Natural killer cell (primary cell): ENCODE data around the gene PDLIM7. TPM values are rescaled to one million over a fixed set of nuclear protein-coding genes. Genes with fewer than 3 reads are reported as not detected.

Experiments used
- ATAC-seq, 3 donors: fragments of 150-1000 bp in 2 of 3; fragments of 200-7000 bp in 1 of 3; cut with Tn5 transposase; 1 replicate in 1 of 3; 2 replicates in 2 of 3; pipeline ENCODE4 v1.10.0; 2021; ENCODE audit warnings: mild to moderate bottlenecking in 2 of 3, moderate library complexity in 2 of 3
- DNase-seq, 2 donors: peaks; one replicate each; pipeline versions ENCODE4 v3.0.0 to v3.0.0-alpha.2; 2013 to 2021; ENCODE audit warnings: mixed read lengths in 1 of 2
- H3K27ac ChIP-seq: one replicate; pipeline ENCODE4 v1.5.1; 2013; ENCODE audit warnings: mild to moderate bottlenecking, low read length
- H3K27me3 ChIP-seq: one replicate; pipeline ENCODE4 v1.6.1; 2013; ENCODE audit warnings: low read length; ENCODE audit not compliant: control insufficient read depth, insufficient read depth
- H3K36me3 ChIP-seq: one replicate; pipeline ENCODE4 v1.6.1; 2013; ENCODE audit warnings: low read length; ENCODE audit not compliant: control insufficient read depth, insufficient read depth
- H3K4me1 ChIP-seq: one replicate; pipeline ENCODE4 v1.6.1; 2013; ENCODE audit warnings: low read length; ENCODE audit not compliant: control insufficient read depth, insufficient read depth
- H3K4me3 ChIP-seq: one replicate; pipeline ENCODE4 v1.5.1; 2013; ENCODE audit warnings: low read length
- H3K9me3 ChIP-seq: one replicate; pipeline ENCODE4 v1.6.1; 2013; ENCODE audit warnings: low read length; ENCODE audit not compliant: control insufficient read depth, insufficient read depth
- H3K27ac Mint-ChIP-seq, 2 donors: one replicate each; pipeline ENCODE4 v1.8.0; 2022; ENCODE audit warnings: mild to moderate bottlenecking in 2 of 2, mixed read lengths in 2 of 2, moderate library complexity in 1 of 2
- H3K27me3 Mint-ChIP-seq, 2 donors: one replicate each; pipeline ENCODE4 v1.8.0; 2022; ENCODE audit warnings: low read depth in 2 of 2, mixed read lengths in 2 of 2
- H3K36me3 Mint-ChIP-seq: one replicate; pipeline ENCODE4 v1.8.0; 2022; ENCODE audit warnings: mixed read lengths
- H3K4me1 Mint-ChIP-seq, 2 donors: one replicate each; pipeline ENCODE4 v1.8.0; 2022; ENCODE audit warnings: mixed read lengths in 2 of 2
- H3K4me3 Mint-ChIP-seq: one replicate; pipeline ENCODE4 v1.8.0; 2022; ENCODE audit warnings: mild to moderate bottlenecking, moderate library complexity, mixed read lengths
- H3K9me3 Mint-ChIP-seq, 2 donors: one replicate each; pipeline ENCODE4 v1.8.0; 2022; ENCODE audit warnings: mixed read lengths in 2 of 2
- WGBS: methylation state at CpG from one replicate; pipeline ENCODE4 v1.1.7; 2013; ENCODE audit warnings: missing lambda C conversion rate; ENCODE audit not compliant: insufficient coverage; 5-methylcytosine and 5-hydroxymethylcytosine counted together
- intact Hi-C: fragments of 100-400 bp; cut with micrococcal nuclease; formaldehyde crosslinking; loops from one replicate; pipeline ENCODE4 v1.14.2; 2022
- total RNA-seq, 4 donors: library from RNA; stranded (reverse); fragments of 120-200 nt in 1 of 4; gene quantifications; one replicate each; pipeline versions ENCODE4 v1.2.3 to v1.2.4, GENCODE V29; 2013 to 2022
- TF ChIP-seq, protein P1 (sequence below): fragments of 200-600 bp; IDR thresholded peaks from one replicate; pipeline ENCODE4 v1.8.0; 2022; ENCODE audit warnings: antibody characterized with exemption

PDLIM7 gene
- total RNA-seq, 3 donors from 2014 or later (not counting 1 experiment from before 2014, with no cell fraction given) = 9.7 to 58.7 (median 14.7) TPM

- WGBS = 20% methylated on average over 20 of the region's 20 CpGs
- intact Hi-C loops = no loop called here
- H3K4me1 ChIP-seq = peaks cover 42% of the 10 kb centered on the region
- DNase-seq = no peak
- H3K9me3 Mint-ChIP-seq = no peaks in the 10 kb centered on the region
- H3K36me3 ChIP-seq = peaks cover 32% of the 10 kb centered on the region
- peaks cover 0 to 6% of the 10 kb centered on the region in 2 donors for H3K27me3 Mint-ChIP-seq
- H3K4me1 Mint-ChIP-seq = peaks cover 6 to 27% of the 10 kb centered on the region in 2 donors
- H3K36me3 Mint-ChIP-seq = no peaks in the 10 kb centered on the region
- H3K27ac ChIP-seq = peak within 1 kb of the TSS; percentile 81
- H3K27me3 ChIP-seq = no peaks in the 10 kb centered on the region
- H3K9me3 ChIP-seq = no peaks in the 10 kb centered on the region
- H3K4me3 ChIP-seq = peak within 1 kb of the TSS; percentile 37
- ATAC-seq = peak in 2 of 3 donors; percentile 36 to 52
- TF ChIP-seq, protein P1, sequence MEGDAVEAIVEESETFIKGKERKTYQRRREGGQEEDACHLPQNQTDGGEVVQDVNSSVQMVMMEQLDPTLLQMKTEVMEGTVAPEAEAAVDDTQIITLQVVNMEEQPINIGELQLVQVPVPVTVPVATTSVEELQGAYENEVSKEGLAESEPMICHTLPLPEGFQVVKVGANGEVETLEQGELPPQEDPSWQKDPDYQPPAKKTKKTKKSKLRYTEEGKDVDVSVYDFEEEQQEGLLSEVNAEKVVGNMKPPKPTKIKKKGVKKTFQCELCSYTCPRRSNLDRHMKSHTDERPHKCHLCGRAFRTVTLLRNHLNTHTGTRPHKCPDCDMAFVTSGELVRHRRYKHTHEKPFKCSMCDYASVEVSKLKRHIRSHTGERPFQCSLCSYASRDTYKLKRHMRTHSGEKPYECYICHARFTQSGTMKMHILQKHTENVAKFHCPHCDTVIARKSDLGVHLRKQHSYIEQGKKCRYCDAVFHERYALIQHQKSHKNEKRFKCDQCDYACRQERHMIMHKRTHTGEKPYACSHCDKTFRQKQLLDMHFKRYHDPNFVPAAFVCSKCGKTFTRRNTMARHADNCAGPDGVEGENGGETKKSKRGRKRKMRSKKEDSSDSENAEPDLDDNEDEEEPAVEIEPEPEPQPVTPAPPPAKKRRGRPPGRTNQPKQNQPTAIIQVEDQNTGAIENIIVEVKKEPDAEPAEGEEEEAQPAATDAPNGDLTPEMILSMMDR = no peak
- H3K27ac Mint-ChIP-seq = peak within 1 kb of the TSS in 1 of 2 donors; percentile 82
- no peak within 1 kb of the TSS for H3K4me3 Mint-ChIP-seq
Measured at GRCh38 chr5:177509381-177509951, 12.1 kb upstream of the PDLIM7 start, which contains the start of gene DOK3. Gene DOK3 (minus strand): TSS chr5:177509826. CDS start chr5:177509540, 286 bp downstream.

DNA sequence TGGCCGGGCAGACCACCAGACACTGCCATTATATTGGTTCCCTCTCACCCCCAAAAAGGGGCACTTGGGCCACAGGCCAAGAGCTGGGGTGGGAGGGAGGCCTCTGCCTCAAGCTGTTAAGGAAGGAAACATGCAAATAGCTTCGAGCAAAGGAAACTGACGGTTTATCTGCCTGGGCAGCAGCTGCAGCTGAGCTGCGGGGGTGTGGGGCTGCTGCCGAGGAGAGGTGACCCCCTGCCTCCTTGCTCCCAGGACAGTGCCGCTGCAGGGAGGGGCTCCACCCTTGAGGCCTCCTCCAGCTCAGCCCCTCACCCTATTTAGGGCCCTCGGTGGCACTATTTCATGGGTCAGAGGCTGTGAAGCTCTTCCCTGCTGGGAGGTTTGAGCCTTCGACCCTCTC lies 11.4 kb upstream of the PDLIM7 start:
- DNase-seq (no peak), ATAC-seq (no peak)
- no peaks in the 10 kb centered on the region for H3K36me3 Mint-ChIP-seq
- no peak overlapping the region for H3K4me3 Mint-ChIP-seq
- H3K4me1 Mint-ChIP-seq = peaks cover 6 to 20% of the 10 kb centered on the region in 2 donors
- H3K36me3 ChIP-seq = peaks cover 27% of the 10 kb centered on the region
- no peaks in the 10 kb centered on the region for H3K9me3 ChIP-seq
- peaks cover 0 to 6% of the 10 kb centered on the region in 2 donors for H3K27me3 Mint-ChIP-seq
- no peaks in the 10 kb centered on the region for H3K9me3 Mint-ChIP-seq
- no peaks in the 10 kb centered on the region for H3K27me3 ChIP-seq
- H3K27ac Mint-ChIP-seq = no peak overlapping the region
- H3K27ac ChIP-seq = peak overlapping the region; percentile 81
- WGBS = 19% methylated on average over 8 of the region's 8 CpGs
- peaks cover 42% of the 10 kb centered on the region for H3K4me1 ChIP-seq
- intact Hi-C loops = no loop called here
- H3K4me3 ChIP-seq = peak overlapping the region; percentile 37
- TF ChIP-seq, protein P1 = no peak

DNA sequence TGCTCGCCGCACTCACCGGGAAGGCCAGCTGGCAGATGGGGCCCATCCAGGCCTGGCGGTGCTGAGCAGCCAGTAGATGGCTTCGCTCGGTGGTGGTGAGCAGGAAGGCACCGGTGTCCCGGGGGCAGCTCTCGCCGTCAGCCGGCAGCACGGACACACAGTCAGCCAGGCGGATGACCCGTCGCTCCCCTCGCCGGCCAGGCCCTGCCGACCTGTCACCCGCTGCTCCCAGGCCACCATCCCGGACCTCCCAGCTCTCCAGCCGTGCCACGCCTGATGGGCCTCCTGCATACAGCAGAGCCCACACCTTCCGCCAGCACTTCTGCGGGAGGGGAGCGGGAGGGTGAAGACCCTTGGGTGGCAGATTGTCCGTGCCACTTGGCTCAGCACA lies 10.8 kb upstream of the PDLIM7 start:
- intact Hi-C loops = no loop called here
- H3K4me3 ChIP-seq = peak overlapping the region; percentile 37
- H3K27me3 ChIP-seq = no peaks in the 10 kb centered on the region
- H3K36me3 Mint-ChIP-seq = no peaks in the 10 kb centered on the region
- no peaks in the 10 kb centered on the region for H3K9me3 ChIP-seq
- H3K36me3 ChIP-seq = peaks cover 21% of the 10 kb centered on the region
- peaks cover 0 to 6% of the 10 kb centered on the region in 2 donors for H3K27me3 Mint-ChIP-seq
- H3K4me1 ChIP-seq = peaks cover 42% of the 10 kb centered on the region
- H3K4me3 Mint-ChIP-seq = no peak overlapping the region
- TF ChIP-seq, protein P1 = no peak
- 53% methylated on average over 26 of the region's 26 CpGs for WGBS
- no peaks in the 10 kb centered on the region for H3K9me3 Mint-ChIP-seq
- H3K27ac Mint-ChIP-seq = peak overlapping the region in 1 of 2 donors; percentile 47
- no peak for ATAC-seq
- DNase-seq = no peak
- peak overlapping the region; percentile 15 for H3K27ac ChIP-seq
- H3K4me1 Mint-ChIP-seq = peaks cover 6 to 19% of the 10 kb centered on the region in 2 donors
